H9 (cell line): ENCODE data around the gene PLA2G4C. TPM values are rescaled to one million over a fixed set of nuclear protein-coding genes. Genes with fewer than 3 reads are reported as not detected.

ENCODE experiments used
- DNase-seq: peaks from one replicate; pipeline ENCODE4 v3.0.0-alpha.2; 2017
- H2AFZ ChIP-seq: one replicate; pipeline ENCODE4 v1.6.1; 2013; ENCODE audit warnings: mild to moderate bottlenecking, low read length, control low read depth, moderate library complexity
- H2AK5ac ChIP-seq: 2 replicates; pipeline ENCODE4 v1.6.1; 2013; ENCODE audit warnings: low read length, control low read depth, mixed read lengths; ENCODE audit not compliant: insufficient read length
- H2BK120ac ChIP-seq: one replicate; pipeline ENCODE4 v1.6.1; 2013; ENCODE audit warnings: low read depth, mild to moderate bottlenecking, low read length, control low read depth, inconsistent platforms; ENCODE audit not compliant: poor library complexity, severe bottlenecking
- H2BK12ac ChIP-seq: 2 replicates; pipeline ENCODE4 v1.6.1; 2013; ENCODE audit warnings: low read length, control low read depth, mixed read lengths, low read depth; ENCODE audit not compliant: insufficient read length
- H2BK15ac ChIP-seq: 2 replicates; pipeline ENCODE4 v1.6.1; 2013; ENCODE audit warnings: low read depth, low read length, control low read depth
- H2BK20ac ChIP-seq: one replicate; pipeline ENCODE4 v1.6.1; 2013; ENCODE audit warnings: low read depth, mild to moderate bottlenecking, low read length, control low read depth, inconsistent platforms; ENCODE audit not compliant: poor library complexity, severe bottlenecking
- H2BK5ac ChIP-seq: 2 replicates; pipeline ENCODE4 v1.6.1; 2013; ENCODE audit warnings: low read length, control low read depth, mixed read lengths; ENCODE audit not compliant: insufficient read length
- H3K14ac ChIP-seq: 2 replicates; pipeline ENCODE4 v1.6.1; 2013; ENCODE audit warnings: low read length, control low read depth; ENCODE audit not compliant: insufficient read depth
- H3K18ac ChIP-seq: 2 replicates; pipeline ENCODE4 v1.6.1; 2013; ENCODE audit warnings: low read depth, mild to moderate bottlenecking, mixed read lengths, low read length, control low read depth; ENCODE audit not compliant: insufficient read length
- H3K23ac ChIP-seq: 2 replicates; pipeline ENCODE4 v1.6.1; 2013; ENCODE audit warnings: low read length, control low read depth, mixed read lengths, low read depth; ENCODE audit not compliant: insufficient read length
- H3K23me2 ChIP-seq: 2 replicates; pipeline ENCODE4 v1.6.1; 2013; ENCODE audit warnings: low read depth, mild to moderate bottlenecking, mixed read lengths, low read length, control low read depth; ENCODE audit not compliant: insufficient read length, poor library complexity, severe bottlenecking
- H3K27ac ChIP-seq: 2 replicates; pipeline ENCODE4 v1.5.1; 2013; ENCODE audit warnings: low read length, control low read depth, mixed read lengths, low read depth; ENCODE audit not compliant: insufficient read length
- H3K27me3 ChIP-seq: 2 replicates; pipeline ENCODE4 v1.6.1; 2013; ENCODE audit warnings: low read length, control low read depth, inconsistent platforms; ENCODE audit not compliant: insufficient read depth
- H3K4ac ChIP-seq: 2 replicates; pipeline ENCODE4 v1.6.1; 2013; ENCODE audit warnings: low read depth, mild to moderate bottlenecking, control low read depth, inconsistent platforms, low read length, moderate library complexity
- H3K4me1 ChIP-seq: 2 replicates; pipeline ENCODE4 v1.6.1; 2013; ENCODE audit warnings: low read length, control low read depth, inconsistent platforms; ENCODE audit not compliant: insufficient read depth
- H3K4me2 ChIP-seq: 2 replicates; pipeline ENCODE4 v1.6.1; 2013; ENCODE audit warnings: low read length, control low read depth, mixed read lengths; ENCODE audit not compliant: insufficient read length, insufficient read depth
- H3K56ac ChIP-seq: 2 replicates; pipeline ENCODE4 v1.6.1; 2013; ENCODE audit warnings: low read depth, mild to moderate bottlenecking, mixed read lengths, low read length, control low read depth; ENCODE audit not compliant: insufficient read length
- H3K79me1 ChIP-seq: 2 replicates; pipeline ENCODE4 v1.6.1; 2013; ENCODE audit warnings: low read depth, mild to moderate bottlenecking, moderate library complexity, low read length, control low read depth, inconsistent platforms; ENCODE audit not compliant: insufficient read depth, poor library complexity, severe bottlenecking
- H3K79me2 ChIP-seq: 2 replicates; pipeline ENCODE4 v1.6.1; 2013; ENCODE audit warnings: low read length, control low read depth, inconsistent platforms; ENCODE audit not compliant: insufficient read depth
- H3K9ac ChIP-seq: 2 replicates; pipeline ENCODE4 v1.6.1; 2013; ENCODE audit warnings: low read length, control low read depth, mixed read lengths; ENCODE audit not compliant: insufficient read length; ENCODE audit errors: extremely low read depth
- H3K9me3 ChIP-seq: one replicate; pipeline ENCODE4 v1.6.1; 2013; ENCODE audit warnings: low read depth, low read length, inconsistent platforms; ENCODE audit not compliant: control insufficient read depth
- H3T11ph ChIP-seq: one replicate; pipeline ENCODE4 v1.6.1; 2013; ENCODE audit warnings: mild to moderate bottlenecking, low read length, control low read depth, inconsistent platforms
- H4K20me1 ChIP-seq: one replicate; pipeline ENCODE4 v1.6.1; 2013; ENCODE audit not compliant: control insufficient read depth, insufficient read length, insufficient read depth
- H4K5ac ChIP-seq: 2 replicates; pipeline ENCODE4 v1.6.1; 2013; ENCODE audit warnings: low read depth, mild to moderate bottlenecking, mixed read lengths, low read length, control low read depth; ENCODE audit not compliant: insufficient read length
- H4K8ac ChIP-seq: replicated peaks from 2 replicates; pipeline ENCODE4 v1.6.1; 2013; ENCODE audit warnings: low read length, control low read depth, mixed read lengths, low read depth; ENCODE audit not compliant: insufficient read length
- H4K91ac ChIP-seq: 2 replicates; pipeline ENCODE4 v1.6.1; 2013; ENCODE audit warnings: low read depth, mild to moderate bottlenecking, moderate library complexity, mixed read lengths, low read length, control low read depth; ENCODE audit not compliant: insufficient read length
- H3K27ac Mint-ChIP-seq, 3 experiments: 2 replicates in 2 of 3; 3 replicates in 1 of 3; pipeline ENCODE4 v1.8.0; 2020 to 2021; ENCODE audit warnings: mixed read lengths in 3 of 3, mild to moderate bottlenecking in 1 of 3, moderate library complexity in 1 of 3
- H3K27me3 Mint-ChIP-seq: 2 replicates; pipeline ENCODE4 v1.8.0; 2021; ENCODE audit warnings: low read depth, mild to moderate bottlenecking, moderate library complexity, mixed read lengths
- H3K36me3 Mint-ChIP-seq, 3 experiments: 2 replicates in 2 of 3; 3 replicates in 1 of 3; pipeline ENCODE4 v1.8.0; 2020 to 2021; ENCODE audit warnings: low read depth in 3 of 3, mixed read lengths in 3 of 3; ENCODE audit not compliant: insufficient read depth in 1 of 3
- H3K4me1 Mint-ChIP-seq, 2 experiments: 2 replicates each; pipeline ENCODE4 v1.8.0; 2020; ENCODE audit warnings: mixed read lengths in 2 of 2
- H3K4me3 Mint-ChIP-seq, 2 experiments: 2 replicates in 1 of 2; 3 replicates in 1 of 2; pipeline ENCODE4 v1.8.0; 2020 to 2021; ENCODE audit warnings: mild to moderate bottlenecking in 2 of 2, mixed read lengths in 2 of 2, moderate library complexity in 1 of 2
- H3K9me3 Mint-ChIP-seq, 2 experiments: 2 replicates in 1 of 2; 3 replicates in 1 of 2; pipeline ENCODE4 v1.8.0; 2020; ENCODE audit warnings: mild to moderate bottlenecking in 2 of 2, mixed read lengths in 2 of 2, moderate library complexity in 1 of 2
- CTCF ChIP-seq: fragments of 200-600 bp; sonication (generic); conservative IDR thresholded peaks from 3 replicates; pipeline ENCODE4 v1.8.0; 2021; ENCODE audit warnings: antibody characterized with exemption, mild to moderate bottlenecking
- WGBS: extraction: QIAGEN DNeasy Blood & Tissue Kit; methylation state at CpG from one replicate; pipeline ENCODE4 v1.1.7; 2013; ENCODE audit warnings: missing lambda C conversion rate, low lambda C conversion rate, mixed read lengths; ENCODE audit not compliant: insufficient read length; ENCODE audit errors: extremely low coverage; 5-methylcytosine and 5-hydroxymethylcytosine counted together
- total RNA-seq: library from RNA; stranded (reverse); gene quantifications from 2 replicates; pipeline ENCODE4 v1.2.1, GENCODE V29; 2021

Gene PLA2G4C
- total RNA-seq, 1 experiment from 2014 or later, result 7.0 TPM

GRCh38 chr19:48102870-48103751 lies 7.5 kb downstream of the PLA2G4C start:
- no peaks in the 10 kb centered on the region for H3K4me1 ChIP-seq
- H3K14ac ChIP-seq, result no peak overlapping the region
- H3K36me3 Mint-ChIP-seq, result no peaks in the 10 kb centered on the region
- H3K27ac ChIP-seq, result no peak overlapping the region
- H3K79me1 ChIP-seq, result no peaks in the 10 kb centered on the region
- peaks cover 0 to 8% of the 10 kb centered on the region in 2 experiments; a peak in 3 of 5 replicates for H3K9me3 Mint-ChIP-seq
- no peaks in the 10 kb centered on the region for H3K79me2 ChIP-seq
- H3K56ac ChIP-seq, result no peak overlapping the region
- H4K5ac ChIP-seq, result no peak overlapping the region
- H2AFZ ChIP-seq, result peak overlapping the region; percentile 97
- no peaks in the 10 kb centered on the region for H3K23me2 ChIP-seq
- H3K18ac ChIP-seq, result no peak overlapping the region
- H3K4ac ChIP-seq, result no peak overlapping the region
- peak overlapping the region in 1 of 3 experiments; percentile 35; a peak in 2 of 7 replicates for H3K27ac Mint-ChIP-seq
- peak overlapping the region; percentile 35 to 51; a peak in 4 of 5 replicates for H3K4me3 Mint-ChIP-seq
- H3K4me2 ChIP-seq, result no peak overlapping the region
- no peak overlapping the region for H2BK12ac ChIP-seq
- peaks cover 2% of the 10 kb centered on the region; the same call in 1 of the 2 replicates for H3K27me3 Mint-ChIP-seq
- no peak overlapping the region for H3K9ac ChIP-seq
- no peak overlapping the region for H2BK5ac ChIP-seq
- H3K4me1 Mint-ChIP-seq, result peaks cover 0 to 2% of the 10 kb centered on the region in 2 experiments; a peak in 1 of 4 replicates
- H4K91ac ChIP-seq, result no peak overlapping the region
- peak; percentile 72 for DNase-seq
- H3K27me3 ChIP-seq, result no peaks in the 10 kb centered on the region
- no peak overlapping the region for H2BK120ac ChIP-seq
- H3T11ph ChIP-seq, result no peak overlapping the region
- no CpG with 5 or more reads among the region's 13 CpGs for WGBS
- H4K20me1 ChIP-seq, result no peaks in the 10 kb centered on the region
- H2BK15ac ChIP-seq, result no peak overlapping the region
- TF ChIP-seq CTCF, result peak; percentile 92
- H2BK20ac ChIP-seq, result no peak overlapping the region
- no peaks in the 10 kb centered on the region for H3K9me3 ChIP-seq
- no peak overlapping the region for H4K8ac ChIP-seq
- no peak overlapping the region for H2AK5ac ChIP-seq
- H3K23ac ChIP-seq, result no peak overlapping the region
